ENCODE results near the gene ANKRD30BL.
A peak's percentile ranks its signal among the peaks of the same experiment; 100 is the strongest.
"Not testable (repeated sequence)": the region's sequence is repeated elsewhere in the genome, so short reads cannot be mapped to it uniquely, and the experiment has no call there.

Gene ANKRD30BL

DNA sequence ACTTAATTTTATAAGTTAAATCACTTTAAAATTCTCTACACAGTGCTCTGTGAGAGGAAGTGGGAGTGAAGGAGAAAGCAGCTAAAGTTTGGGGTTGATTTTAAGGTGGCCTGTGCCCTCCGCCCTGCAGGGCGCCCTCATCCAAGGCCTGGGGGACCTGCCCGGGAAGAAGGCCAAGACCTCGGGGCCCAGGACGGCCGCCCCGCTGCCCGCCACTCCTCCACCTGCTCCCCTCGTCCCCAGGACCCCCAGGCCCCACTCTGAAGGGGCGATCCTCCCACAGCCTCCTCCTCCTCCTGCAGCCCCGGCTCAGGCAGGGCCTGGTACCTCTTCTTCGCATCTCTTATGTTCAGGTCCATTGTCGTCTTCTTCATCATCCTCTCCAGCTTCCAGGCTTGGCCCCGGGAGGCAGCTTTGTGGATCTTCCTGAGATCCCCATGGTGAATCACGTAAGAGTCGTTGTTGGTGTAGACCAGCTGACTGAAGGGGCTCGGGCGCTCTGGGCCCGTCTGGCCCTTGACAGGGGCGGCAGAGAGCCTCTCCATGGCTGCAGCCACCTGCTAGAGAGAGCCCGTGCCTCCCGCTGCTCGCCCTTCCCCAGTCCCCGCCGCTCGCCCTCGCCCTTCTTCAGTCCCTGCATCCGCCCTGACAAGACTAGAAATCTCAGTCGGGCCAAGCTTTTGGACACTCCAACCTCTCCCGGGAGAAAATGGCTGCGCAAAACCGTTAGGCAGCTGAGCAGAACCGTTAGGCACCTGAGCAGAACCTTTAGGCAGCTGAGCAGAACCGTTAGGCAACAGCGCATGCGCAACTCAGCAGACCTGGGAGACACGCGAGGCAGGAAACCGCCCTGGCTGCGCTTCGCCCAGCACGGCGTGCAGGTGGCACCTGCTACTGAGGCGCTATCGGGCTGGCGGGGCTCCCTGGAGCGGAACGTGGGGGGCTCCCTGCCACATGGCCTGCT is at the start of gene ANKRD30BL:
TSS of gene ANKRD30BL (minus strand) at position 792 of the 964 bp plus-strand sequence. CDS start at position 545, 247 bp downstream.
- not testable (repeated sequence) for DNase-seq

DNA sequence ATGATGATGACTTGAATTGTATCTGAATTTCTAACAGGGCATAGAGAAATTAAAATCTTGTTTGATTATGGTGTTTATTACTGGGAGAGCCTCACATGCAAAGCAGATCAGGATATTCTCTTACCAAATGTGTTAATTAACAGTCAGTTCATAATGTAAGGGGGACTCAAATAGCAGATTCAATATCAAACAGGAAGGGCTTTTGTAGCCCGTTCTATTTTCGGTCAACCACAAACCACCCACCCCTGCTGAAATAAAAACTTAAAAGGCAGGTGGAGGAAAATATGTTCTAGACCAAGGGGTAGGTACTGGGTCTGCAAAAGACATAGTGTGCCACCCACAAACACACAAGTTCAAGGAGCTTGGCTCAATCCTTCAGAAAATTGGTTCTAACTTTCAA is 41.1 kb upstream of the ANKRD30BL start:
- DNase-seq: not testable (repeated sequence)

DNA sequence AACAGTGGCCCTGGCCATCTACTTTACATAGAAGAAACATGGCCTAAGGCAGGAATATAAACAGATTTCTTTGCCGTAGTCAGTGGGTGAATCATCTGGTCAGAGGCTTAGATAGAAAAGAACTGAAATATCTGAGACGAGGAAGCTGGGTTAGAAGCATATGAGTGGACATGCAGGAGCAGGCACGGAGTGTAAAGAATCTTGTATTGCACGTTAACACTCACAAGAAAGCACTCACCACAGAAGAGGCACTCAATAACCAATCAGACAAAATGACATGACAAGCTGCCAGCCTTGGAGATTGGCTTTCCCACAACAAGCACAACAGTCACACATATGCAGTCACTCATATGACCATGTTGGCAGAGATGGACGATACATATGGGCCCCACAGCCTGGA is 31.1 kb upstream of the ANKRD30BL start:
- DNase-seq: not testable (repeated sequence)

- not testable (repeated sequence) for DNase-seq
Measured at GRCh38 chr2:132167100-132167499, 5.3 kb upstream of the ANKRD30BL start.

DNA sequence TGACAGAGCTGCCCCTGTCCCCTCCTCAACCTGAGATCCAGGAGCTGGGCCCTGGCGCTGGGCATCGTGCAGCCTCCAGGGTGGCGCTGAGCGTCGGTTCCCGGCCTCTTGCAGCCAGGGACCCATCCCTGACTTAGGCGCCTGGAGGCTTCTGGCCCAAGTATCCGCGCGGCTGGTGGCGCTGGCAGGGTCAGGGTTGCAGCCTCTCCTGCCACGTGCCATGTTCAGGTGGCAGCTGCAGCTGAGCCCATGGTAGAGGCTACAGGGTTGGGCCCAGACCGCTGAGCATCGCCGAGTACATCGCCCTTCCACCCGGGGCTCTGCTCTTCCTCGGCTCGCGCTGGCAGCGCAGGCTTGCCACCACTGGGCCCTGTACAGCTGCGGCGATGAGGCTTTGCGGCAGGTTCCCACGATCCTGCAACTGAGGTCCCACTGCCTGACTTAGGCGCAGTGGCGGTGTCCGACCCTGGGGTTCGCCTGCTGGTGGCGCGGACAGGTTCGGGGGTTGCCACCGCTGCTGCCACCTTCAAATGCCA is 441 bp upstream of the ANKRD30BL start:
- DNase-seq: not testable (repeated sequence)

DNA sequence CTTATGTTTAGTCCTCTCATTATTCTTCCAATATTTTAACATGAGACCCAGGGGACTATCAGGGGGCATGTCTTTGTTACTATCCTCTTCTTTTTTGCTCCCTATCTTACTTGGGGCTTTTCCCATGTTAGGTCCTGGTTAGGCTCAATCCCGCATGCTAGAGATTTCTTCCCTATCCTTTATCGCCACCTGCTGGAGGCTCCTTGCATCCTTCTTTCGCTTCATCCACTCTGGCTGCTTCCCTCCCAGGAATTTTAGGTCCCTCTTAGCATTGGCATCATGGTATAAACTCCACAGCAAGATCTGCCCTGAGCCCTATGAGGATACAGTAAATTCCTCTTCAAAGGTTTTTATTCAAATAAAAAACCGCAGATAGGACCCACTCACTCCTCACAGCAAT is 15.0 kb downstream of the ANKRD30BL start:
- DNase-seq: peak; percentile 65
